ENCODE data around the gene KIF5A.

Gene KIF5A

DNA sequence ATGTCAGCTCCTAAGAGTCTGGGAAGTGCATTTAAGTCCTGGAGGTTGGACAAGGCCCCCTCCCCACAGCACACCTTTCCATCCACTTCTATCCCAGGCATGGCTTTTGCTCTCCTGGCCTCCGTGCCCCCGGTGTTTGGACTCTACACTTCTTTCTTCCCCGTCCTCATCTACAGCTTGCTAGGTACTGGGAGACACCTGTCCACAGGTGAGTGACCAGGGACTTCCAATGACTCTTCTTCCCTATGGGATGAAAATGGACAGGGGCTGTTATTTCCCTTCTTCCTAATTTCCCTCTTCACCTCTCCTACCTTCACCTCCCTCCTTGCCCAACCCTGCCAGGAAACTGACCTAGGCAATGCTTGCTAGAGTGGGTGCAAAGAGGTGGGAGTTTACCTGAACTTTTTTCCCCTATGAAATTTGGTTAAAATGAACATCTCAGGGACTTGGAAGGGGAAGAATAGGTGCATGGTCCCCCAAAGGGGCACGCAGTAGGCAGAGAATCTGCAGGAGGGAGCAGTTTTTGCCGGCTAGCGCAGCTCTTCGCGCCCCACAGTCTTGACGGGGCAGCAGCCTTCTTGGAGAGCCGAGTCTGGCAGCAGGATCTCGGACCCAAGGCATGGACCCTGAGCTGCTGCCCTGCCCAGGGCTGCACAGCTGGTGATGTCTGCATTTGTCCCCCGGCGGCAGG lies 70.5 kb downstream of the KIF5A start:
- no peak for DNase-seq (ENCODE audit: low spot score)

DNA sequence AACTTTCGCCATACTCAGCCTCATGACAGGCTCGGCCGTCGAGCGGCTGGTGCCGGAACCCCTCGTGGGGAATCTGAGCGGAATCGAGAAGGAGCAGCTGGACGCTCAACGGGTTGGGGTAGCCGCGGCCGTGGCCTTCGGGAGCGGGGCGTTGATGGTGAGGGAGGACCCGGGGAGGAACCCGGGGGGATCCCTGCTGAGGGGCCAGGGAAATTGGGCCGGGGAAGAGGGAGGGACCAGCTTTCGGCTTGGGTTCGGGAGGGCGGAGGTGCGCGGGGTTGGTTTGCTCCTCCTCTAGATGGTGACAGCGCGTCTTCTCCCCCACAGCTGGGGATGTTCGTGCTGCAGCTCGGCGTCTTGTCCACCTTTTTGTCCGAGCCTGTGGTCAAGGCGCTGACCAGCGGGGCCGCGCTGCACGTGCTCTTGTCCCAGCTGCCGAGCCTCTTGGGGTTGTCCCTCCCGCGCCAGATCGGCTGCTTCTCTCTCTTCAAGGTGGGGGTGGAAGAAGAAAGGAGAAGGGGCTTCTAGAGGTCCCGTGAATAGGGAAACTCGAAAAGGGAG lies 71.2 kb downstream of the KIF5A start:
- no peak for DNase-seq (ENCODE audit: low spot score)

DNA sequence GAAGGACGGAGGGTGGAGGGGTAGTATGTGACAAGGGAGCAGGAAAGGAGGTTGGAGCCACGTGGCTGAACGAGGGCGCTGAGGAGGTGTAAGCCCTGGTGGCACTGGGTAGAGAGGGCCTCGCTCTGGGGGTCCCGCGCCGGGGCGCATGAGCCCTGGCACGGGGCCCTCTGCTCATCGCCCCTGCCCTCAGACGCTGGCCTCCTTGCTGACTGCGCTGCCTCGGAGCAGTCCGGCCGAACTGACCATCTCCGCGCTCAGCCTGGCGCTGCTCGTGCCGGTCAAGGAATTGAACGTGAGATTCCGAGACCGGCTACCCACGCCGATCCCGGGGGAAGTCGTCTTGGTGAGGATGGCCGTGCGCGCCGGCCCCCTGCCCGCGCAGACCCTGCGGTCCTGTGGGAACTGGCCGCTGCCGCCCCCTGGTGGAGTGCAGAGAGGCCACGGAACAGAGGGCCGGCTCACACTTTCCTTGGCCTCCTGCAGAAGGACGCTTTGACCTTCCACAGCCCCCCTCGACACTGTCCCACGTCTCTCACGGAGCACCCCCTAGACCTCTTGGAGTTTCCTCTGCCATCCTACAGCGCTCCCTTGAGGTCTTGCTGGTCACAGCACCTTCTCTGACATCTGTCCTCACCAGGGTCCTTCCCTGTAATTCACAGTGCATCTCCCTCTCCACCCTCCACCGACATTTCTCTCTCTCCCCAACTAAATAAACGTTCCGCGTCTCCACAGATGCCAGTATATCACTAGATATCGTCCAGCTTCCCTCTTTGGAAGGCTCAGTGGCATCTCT lies 71.9 kb downstream of the KIF5A start:
- no peak for DNase-seq (ENCODE audit: low spot score)

DNA sequence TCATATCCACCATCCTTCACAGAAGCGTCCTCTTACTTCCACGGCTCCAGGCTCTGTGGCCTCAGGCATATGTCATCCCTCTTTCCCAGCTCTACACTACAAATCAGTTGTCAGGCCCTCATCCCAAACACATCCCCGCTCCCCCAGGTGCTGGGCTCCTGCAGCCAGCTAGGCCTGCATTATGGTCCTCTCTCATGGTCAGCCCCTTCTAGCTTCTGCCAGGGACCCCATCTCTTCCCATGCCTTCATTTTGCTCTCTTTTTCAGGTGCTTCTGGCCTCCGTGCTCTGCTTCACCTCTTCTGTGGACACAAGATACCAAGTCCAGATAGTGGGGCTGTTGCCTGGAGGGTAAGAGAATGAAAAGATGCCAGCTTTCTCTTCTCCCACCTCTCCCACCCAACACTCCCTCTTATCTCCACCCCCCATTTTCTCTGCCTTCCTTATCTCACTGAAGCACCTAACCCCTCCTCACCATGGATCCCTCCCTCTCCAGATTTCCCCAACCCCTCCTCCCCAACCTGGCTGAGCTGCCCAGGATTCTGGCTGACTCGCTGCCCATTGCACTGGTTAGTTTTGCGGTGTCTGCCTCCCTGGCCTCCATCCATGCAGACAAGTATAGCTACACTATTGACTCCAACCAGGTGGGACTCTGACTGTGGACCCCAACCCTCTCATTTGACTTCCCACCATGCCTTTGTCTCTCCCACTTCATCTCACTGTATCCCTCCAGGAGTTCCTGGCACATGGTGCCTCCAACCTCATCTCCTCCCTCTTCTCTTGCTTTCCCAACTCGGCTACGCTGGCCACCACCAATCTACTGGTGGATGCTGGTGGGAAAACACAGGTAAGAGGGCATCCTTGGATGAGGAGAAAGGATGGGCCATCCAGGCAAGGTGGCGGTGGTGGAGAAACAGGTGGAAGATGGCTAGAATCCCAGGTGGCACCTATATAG lies 72.7 kb downstream of the KIF5A start:
- DNase-seq (ENCODE audit: low spot score), result no peak

DNA sequence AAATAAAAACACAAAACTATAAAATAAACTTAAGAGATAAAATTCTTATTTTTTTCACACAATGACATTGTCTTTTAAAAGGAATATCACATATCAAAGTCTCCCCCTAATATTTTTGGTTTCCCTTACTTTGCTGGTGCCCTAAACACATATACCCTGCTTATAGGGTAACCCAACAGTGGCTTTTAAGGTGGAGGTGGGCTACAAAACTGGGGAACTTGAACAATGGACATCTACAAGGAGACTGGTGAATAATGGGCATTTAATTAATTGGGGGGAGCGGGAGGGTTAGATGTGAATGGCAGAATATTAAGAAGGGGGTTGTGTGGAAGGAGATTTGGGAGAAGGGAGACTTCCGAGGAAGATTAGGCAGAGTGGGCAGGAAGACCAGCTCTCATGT lies 73.5 kb downstream of the KIF5A start:
- DNase-seq (ENCODE audit: low spot score), result no peak

DNA sequence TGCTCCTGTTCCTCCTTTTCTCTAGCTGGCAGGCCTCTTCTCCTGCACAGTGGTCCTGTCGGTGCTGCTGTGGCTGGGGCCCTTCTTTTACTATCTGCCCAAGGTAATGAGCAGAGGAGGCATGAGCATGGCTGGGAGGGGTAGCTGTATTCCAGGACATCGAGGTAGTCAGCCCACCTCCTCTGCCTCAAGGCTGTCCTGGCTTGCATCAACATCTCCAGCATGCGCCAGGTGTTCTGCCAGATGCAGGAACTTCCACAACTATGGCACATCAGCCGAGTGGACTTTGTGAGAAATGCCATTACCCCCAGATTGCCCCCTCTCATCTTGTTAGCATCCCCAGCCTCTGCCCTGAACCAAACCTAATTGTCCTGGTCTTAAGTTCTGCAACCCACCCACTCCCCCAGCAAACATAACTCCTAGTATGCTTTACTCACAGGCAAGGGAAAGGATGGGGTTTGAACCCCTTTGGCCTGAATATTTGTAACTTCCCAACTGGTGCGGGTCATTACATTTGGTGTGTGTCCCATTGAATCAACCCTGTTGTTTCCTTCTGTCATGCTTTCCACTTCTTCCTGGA lies 74.1 kb downstream of the KIF5A start:
- no peak for DNase-seq (ENCODE audit: low spot score)

DNA sequence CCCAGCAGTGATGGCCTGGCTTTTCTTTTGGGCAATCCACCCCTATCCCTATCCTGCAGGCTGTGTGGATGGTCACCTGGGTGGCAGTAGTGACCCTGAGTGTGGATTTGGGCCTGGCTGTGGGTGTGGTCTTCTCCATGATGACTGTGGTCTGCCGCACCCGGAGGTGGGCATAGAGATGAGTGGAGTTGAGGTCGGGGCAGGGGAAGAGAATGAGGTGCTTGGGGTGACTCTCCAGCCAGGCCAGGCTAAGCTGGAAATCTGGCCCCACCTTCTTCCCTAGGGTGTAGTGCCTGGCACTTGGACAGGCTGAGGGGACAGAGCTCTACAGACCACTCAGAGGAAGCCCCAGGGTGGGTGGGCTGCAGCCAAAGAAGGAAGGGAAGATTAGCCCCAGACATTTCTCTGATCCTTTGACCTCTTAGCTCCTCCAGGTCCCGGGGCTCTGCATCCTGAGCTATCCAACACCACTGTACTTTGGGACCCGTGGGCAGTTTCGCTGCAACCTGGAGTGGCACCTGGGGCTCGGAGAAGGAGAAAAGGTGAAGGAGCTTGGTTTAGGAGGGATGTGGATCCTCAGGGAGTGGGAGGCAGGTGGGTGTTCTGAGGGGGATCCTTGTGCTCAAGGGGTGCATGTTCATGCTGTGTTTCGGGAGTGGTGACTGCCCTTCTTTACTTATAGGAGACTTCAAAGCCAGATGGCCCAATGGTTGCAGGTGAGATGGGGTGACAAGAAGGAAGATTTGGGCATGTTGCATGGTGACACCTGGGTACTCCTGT lies 74.8 kb downstream of the KIF5A start:
- no peak for DNase-seq (ENCODE audit: low spot score)

DNA sequence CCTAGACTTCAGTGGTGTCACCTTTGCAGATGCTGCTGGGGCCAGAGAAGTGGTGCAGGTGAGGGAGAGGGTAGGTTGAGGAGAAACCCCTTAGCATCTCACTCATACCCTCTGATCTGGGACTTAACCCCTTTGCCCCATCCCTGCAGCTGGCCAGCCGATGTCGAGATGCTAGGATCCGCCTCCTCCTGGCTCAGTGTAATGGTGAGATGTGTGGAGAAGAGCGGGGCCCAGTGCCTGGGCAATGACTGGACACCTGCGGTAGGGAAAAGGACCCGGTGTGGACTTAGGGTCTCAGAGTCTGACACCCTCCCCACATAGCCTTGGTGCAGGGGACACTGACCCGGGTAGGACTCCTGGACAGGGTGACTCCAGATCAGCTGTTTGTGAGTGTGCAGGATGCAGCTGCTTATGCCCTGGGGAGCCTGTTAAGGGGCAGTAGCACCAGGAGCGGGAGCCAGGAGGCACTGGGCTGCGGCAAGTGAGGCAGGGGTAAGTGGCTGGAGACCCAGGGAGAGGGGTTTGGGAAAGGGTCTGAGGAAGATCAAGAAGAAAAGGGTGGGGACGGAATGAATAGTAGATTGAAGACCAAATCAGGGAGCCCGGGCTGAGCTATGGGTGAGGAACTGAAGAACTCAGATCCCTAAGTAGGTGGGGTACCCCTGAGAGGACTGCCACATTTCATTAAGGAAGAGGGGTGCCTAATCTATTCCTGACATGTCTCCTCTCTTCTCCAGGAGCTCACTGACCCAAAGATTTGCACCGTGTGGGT lies 75.6 kb downstream of the KIF5A start:
- DNase-seq (ENCODE audit: low spot score), result no peak

DNA sequence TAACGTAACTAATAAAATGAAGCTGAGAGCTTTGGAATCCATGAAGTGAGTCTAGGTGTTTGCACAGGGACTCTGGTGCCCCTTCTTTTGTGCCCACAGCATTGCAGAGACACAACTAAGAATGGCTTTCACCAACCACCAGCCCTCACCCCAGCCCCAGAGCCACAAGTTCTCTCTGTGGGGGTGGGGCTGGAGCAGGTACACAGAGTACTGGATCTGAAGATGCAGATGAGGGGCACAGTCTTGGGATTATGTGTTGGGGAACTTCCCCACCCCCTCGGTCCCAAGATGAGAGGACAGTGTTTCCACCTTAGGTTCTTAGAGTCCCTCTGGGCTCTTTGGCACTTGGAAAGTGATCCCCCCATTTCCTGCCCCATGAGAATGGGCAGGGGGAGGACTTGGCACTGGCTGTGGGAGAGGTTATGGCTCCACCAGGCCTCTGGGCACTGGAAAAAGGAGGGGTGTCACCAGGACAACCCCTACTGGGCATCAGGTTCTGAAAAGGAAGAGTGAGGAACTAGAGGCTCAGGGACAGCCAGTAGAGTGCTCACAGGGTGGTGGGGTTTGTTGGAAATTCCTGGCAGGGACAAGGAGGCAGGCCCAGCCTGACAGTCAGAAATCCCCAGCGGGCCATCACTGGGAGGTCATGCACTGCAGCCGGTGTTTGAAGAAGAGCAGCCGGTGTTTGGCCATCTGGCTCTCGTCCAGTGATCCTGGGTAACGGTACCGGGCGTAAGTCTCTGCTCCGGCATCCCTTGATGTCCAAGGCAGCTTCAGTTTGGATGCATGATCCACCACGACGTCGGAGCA lies 76.5 kb downstream of the KIF5A start:
- no peak for DNase-seq (ENCODE audit: low spot score)

DNA sequence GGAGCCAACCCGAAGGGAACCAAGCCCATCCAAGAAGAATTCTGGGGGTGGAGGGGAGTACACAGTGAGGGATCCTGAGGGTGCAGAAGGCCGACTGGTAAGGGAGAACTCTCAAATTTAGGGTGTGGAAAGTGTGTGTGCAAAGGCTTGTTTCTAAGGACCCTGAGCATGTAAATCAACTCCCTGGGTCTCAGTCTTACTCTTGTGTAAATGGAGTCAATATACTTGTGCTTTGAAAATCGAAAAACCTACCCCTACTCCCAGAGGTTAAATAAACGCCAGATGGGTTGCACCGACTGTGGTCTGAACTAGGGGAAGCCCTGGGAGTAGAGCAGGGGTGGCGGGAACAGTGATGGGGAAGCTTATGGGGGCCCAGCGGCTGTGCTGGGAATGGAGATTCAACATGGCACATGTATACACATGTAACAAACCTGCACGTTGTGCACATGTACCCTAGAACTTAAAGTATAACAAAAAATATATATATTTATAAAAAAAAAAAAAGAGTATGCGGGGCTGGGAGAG lies 77.1 kb downstream of the KIF5A start:
- no peak for DNase-seq (ENCODE audit: low spot score)

DNA sequence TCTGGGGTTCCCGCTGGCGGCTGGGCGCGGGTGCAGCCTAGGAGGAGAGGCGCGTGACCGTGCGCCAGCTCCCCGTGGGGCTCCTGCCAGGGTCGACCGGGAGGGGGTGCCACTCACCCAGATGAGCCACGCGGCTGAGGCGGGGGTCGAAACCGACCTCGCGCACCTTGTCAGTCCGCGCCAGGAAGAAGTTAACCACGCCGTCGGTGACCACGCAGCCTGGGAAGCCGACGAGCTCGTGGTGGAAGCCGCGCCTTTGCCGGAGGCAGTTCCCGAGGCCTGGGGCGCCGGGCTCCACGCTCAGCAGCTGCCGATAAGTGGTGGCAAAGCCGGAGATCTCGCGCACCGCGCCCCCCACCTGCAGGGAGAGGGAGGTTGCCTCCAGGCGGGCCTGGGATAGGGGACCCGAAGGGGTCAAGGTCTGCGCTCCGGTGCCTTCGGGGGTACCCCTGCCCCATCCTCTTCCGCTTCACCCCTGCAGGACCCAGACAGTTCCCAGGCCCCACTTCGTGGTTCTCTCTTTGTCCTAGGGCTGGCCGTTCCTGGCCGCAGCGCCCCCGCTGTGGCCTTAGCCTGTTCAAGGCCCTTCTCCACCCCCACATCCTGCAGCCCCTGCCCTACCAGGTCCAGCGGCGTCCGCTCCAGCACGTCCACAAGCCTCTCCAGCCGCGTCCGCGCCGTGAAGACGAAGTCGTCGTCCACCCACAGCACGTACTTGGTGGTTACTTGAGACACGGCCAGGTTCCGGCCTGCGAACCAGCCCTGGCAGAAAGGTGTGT lies 77.8 kb downstream of the KIF5A start:
- DNase-seq (ENCODE audit: low spot score), result no peak

DNA sequence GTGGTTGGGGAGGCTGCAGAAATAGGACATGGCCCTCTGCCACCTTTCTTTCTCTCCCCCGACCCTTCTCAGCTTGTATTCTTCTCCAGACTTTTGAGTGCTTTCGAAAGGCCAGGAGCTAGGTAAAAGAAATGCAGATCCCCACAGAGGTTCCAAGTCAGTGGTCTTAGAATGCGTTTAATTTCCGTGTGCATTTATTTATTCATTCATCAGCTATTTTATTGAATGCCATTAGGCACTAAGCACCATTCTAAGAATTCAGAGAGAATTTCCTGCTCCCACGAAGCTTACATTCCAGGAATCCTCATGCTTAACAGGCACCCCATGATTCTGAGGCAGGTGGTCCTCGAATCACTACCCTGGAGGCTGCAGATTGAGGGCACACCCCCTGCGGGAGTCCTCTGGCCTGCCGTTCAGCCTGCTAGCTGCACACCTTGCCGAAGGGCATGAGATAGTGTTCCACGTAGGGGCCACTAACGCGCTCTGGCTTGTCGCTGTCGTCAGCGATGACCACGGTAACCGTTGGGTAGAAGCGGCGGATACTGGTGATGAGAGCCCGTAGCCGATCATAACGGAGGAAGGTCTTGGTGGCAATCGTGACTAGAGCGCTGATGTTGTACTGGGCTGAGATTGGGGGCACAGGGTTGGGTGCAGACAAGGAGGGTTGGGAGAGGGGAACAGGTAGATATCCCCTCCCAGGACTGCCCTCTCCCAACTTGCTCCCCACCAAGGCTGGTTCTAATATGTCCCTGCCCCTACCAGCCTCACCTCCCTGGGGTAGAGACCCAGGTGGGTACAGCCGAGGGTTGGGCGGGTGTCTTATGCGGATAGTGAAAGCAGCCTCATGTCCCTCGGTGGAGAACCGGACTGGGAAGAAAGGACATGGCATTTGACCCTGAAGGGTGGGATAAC lies 78.7 kb downstream of the KIF5A start:
- DNase-seq (ENCODE audit: low spot score), result no peak

DNA sequence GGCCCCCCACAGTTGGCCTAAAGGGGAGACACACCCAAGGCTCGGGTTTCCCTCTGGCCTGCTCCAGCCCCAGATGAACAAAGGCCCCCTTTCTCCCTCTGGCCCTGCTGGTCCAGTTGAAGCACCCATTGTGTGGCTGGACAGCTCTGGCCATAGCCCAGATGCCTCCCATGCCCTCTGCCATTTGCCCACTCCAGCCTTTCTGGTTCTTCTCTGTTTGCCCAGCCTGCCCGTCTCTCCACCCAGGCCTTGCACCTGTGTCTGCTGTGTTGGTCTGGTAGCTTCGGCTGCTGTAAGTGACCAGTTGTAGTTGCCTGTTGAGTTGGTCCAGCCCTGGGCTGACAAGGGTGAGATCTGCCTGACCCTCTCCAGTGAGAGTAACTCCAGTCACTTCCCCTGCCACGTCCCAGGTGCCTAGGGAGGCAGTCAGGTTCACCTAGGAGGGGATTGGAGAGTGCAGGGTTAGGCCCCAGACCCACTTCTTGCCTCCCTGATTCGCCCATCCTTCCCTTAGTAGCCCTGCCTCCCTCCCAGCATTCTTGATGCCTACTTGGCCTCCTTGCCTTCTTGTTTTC lies 80.1 kb downstream of the KIF5A start:
- no peak for DNase-seq (ENCODE audit: low spot score)

DNA sequence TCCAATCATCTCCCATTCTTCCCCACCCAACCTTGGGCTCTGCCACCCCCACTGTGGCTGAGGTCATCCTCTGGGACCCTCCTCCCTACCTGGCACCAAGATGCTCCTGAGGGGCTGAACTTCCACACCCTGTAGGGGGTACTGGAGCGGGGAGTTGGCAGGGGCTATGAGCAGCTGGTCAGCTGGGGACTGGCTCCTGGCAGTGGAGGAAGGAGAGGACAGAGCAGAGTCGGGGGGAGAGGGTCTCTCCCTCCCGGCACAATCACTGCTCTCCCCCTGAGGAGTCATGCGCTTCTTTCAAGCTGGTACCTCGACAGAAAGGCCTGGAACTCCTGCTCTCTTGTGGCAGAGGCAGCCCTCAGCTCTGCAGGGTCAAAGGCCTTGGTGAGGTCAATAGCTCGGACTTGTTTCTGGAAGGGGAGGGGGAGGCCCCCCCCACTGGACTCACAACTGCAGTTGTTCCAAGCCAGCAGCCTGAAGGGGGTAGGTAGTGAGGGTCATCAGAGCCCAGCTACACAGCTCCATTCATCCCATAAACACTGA lies 81.1 kb downstream of the KIF5A start:
- DNase-seq (ENCODE audit: low spot score), result no peak

DNA sequence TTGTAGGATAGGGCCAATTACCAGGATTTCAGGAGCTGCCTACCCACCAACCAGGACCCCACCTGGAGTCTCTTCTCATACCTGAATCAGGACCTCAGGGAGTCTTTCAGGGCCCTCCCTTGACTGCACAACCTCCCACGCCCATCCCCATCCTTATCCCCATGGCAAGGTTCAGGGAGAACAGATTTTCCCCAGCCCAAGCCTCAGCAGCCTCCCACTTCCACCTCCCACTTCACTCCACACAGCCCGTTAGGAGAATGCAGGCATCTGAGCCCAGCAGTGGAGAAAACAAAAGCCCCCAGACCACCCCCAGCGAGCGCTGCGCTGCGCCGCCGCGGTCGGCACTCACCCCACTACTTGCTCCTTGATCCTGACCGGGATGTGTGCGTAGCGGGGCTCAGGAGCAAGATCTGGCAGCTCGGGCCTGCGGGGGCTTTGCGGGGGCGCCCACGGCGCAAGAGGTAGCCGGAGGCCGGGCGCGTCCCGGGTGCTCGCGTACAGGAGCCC lies 81.8 kb downstream of the KIF5A start:
- no peak for DNase-seq (ENCODE audit: low spot score)
